Measurements from ENCODE around the gene FATE1.
"Not testable (repeated sequence)": the region's sequence is repeated elsewhere in the genome, so short reads cannot be mapped to it uniquely, and the experiment has no call there.

The FATE1 gene

GRCh38 chrX:151715752-151716151 lies at the start of gene FATE1:
TSS of gene FATE1 (plus strand) at chrX:151716035. CDS start at chrX:151716120, 85 bp downstream.
- no peak for DNase-seq

- DNase-seq = no peak
These were observed 40.6 kb upstream of the FATE1 start for GRCh38 chrX:151675121-151675746.

GRCh38 chrX:151676196-151676595 lies 39.6 kb upstream of the FATE1 start:
- DNase-seq = no peak

GRCh38 chrX:151679798-151680402 lies 35.9 kb upstream of the FATE1 start:
- no peak for DNase-seq

- peak; percentile 19 for DNase-seq
These were observed 35.0 kb upstream of the FATE1 start for GRCh38 chrX:151680805-151681204.

- DNase-seq = no peak
These were observed 28.2 kb upstream of the FATE1 start for GRCh38 chrX:151687635-151688034.

- no peak for DNase-seq
These were observed 27.1 kb upstream of the FATE1 start for GRCh38 chrX:151688695-151689094.

- no peak for DNase-seq
These were observed 23.0 kb upstream of the FATE1 start for GRCh38 chrX:151692825-151693224.

GRCh38 chrX:151694121-151694520 lies 21.7 kb upstream of the FATE1 start:
- no peak for DNase-seq

GRCh38 chrX:151694661-151695582 lies 20.9 kb upstream of the FATE1 start, which contains the start of gene PRRG3:
TSS of gene PRRG3 (plus strand) at chrX:151695458. CDS start at chrX:151698815, 3,357 bp downstream.
- DNase-seq = no peak

- no peak for DNase-seq
These were observed 20.1 kb upstream of the FATE1 start for GRCh38 chrX:151695583-151696340.

- DNase-seq = not testable (repeated sequence)
These were observed 18.8 kb upstream of the FATE1 start for GRCh38 chrX:151697082-151697481.

- DNase-seq = no peak
These were observed 18.3 kb upstream of the FATE1 start for GRCh38 chrX:151697522-151697921.

- DNase-seq = no peak
These were observed 17.4 kb upstream of the FATE1 start for GRCh38 chrX:151698485-151698884.

GRCh38 chrX:151699746-151700145 lies 16.1 kb upstream of the FATE1 start:
- DNase-seq = no peak

GRCh38 chrX:151700581-151700980 lies 15.3 kb upstream of the FATE1 start:
- no peak for DNase-seq

- no peak for DNase-seq
These were observed 14.8 kb upstream of the FATE1 start for GRCh38 chrX:151701071-151701470.

GRCh38 chrX:151701531-151701930 lies 14.3 kb upstream of the FATE1 start:
- no peak for DNase-seq

GRCh38 chrX:151702026-151702714 lies 13.7 kb upstream of the FATE1 start:
- no peak for DNase-seq

- DNase-seq = no peak
These were observed 13.0 kb upstream of the FATE1 start for GRCh38 chrX:151702741-151703340.

GRCh38 chrX:151703487-151703886 lies 12.3 kb upstream of the FATE1 start:
- peak; percentile 22 for DNase-seq

All from NCI-H2029 (cell line).